ENCODE measurements around the gene RABGAP1L.

RABGAP1L gene

GRCh38 chr1:174671826-174672225 is 512.5 kb downstream of the RABGAP1L start:
- Histone ChIP-seq H3K36me3 (no peaks in the 10 kb centered on the region), H3K9me3 (no peaks in the 10 kb centered on the region), H3K27me3 (no peaks in the 10 kb centered on the region), H3K4me1 (peaks cover 3% of the 10 kb centered on the region; the same call in 1 of the 2 replicates), H3K4me3 (ENCODE audit: low read depth, low read length) (no peak overlapping the region)
- DNase-seq, result no peak
- TF ChIP-seq CTCF (IDR thresholded peaks at IDR 0.05; ENCODE audit: low read depth, low read length), result no peak

- H3K4me1 ChIP-seq, result peaks cover 7% of the 10 kb centered on the region; the same call in 1 of the 2 replicates
- TF ChIP-seq CTCF (IDR thresholded peaks at IDR 0.05; ENCODE audit: low read depth, low read length), result no peak
- H3K9me3 ChIP-seq, result no peaks in the 10 kb centered on the region
- H3K4me3 ChIP-seq (ENCODE audit: low read depth, low read length), result no peak overlapping the region
- no peaks in the 10 kb centered on the region for H3K36me3 ChIP-seq
- no peak for DNase-seq
- no peaks in the 10 kb centered on the region for H3K27me3 ChIP-seq
These were observed 517.5 kb downstream of the RABGAP1L start for GRCh38 chr1:174676856-174677255.

- Histone ChIP-seq H3K9me3 (no peaks in the 10 kb centered on the region), H3K4me1 (peaks cover 4% of the 10 kb centered on the region; the same call in 1 of the 2 replicates), H3K36me3 (no peaks in the 10 kb centered on the region), H3K4me3 (ENCODE audit: low read depth, low read length) (no peak overlapping the region), H3K27me3 (no peaks in the 10 kb centered on the region)
- no peak for DNase-seq
- no peak for TF ChIP-seq CTCF (IDR thresholded peaks at IDR 0.05; ENCODE audit: low read depth, low read length)
These were observed 519.3 kb downstream of the RABGAP1L start for GRCh38 chr1:174678657-174679056.

GRCh38 chr1:174680101-174680500 is 520.8 kb downstream of the RABGAP1L start:
- Histone ChIP-seq H3K9me3 (no peaks in the 10 kb centered on the region), H3K27me3 (no peaks in the 10 kb centered on the region), H3K4me1 (peaks cover 4% of the 10 kb centered on the region; the same call in 1 of the 2 replicates), H3K4me3 (ENCODE audit: low read depth, low read length) (no peak overlapping the region), H3K36me3 (no peaks in the 10 kb centered on the region)
- no peak for TF ChIP-seq CTCF (IDR thresholded peaks at IDR 0.05; ENCODE audit: low read depth, low read length)
- no peak for DNase-seq

GRCh38 chr1:174682419-174683008 is 523.2 kb downstream of the RABGAP1L start:
- Histone ChIP-seq H3K36me3 (no peaks in the 10 kb centered on the region), H3K27me3 (no peaks in the 10 kb centered on the region), H3K4me3 (ENCODE audit: low read depth, low read length) (no peak overlapping the region), H3K4me1 (peaks cover 4% of the 10 kb centered on the region; the same call in 1 of the 2 replicates), H3K9me3 (no peaks in the 10 kb centered on the region)
- DNase-seq, result no peak
- TF ChIP-seq CTCF (IDR thresholded peaks at IDR 0.05; ENCODE audit: low read depth, low read length), result no peak

GRCh38 chr1:174686213-174686612 is 526.9 kb downstream of the RABGAP1L start:
- no peak for DNase-seq
- no peaks in the 10 kb centered on the region for H3K9me3 ChIP-seq
- no peaks in the 10 kb centered on the region for H3K36me3 ChIP-seq
- TF ChIP-seq CTCF (IDR thresholded peaks at IDR 0.05; ENCODE audit: low read depth, low read length), result no peak
- no peaks in the 10 kb centered on the region for H3K27me3 ChIP-seq
- no peak overlapping the region for H3K4me3 ChIP-seq (ENCODE audit: low read depth, low read length)
- no peaks in the 10 kb centered on the region for H3K4me1 ChIP-seq

Measured in BE2C (cell line).